ENCODE data around the gene CISD1. TPM values are rescaled to one million over a fixed set of nuclear protein-coding genes. Genes with fewer than 3 reads are reported as not detected.

The CISD1 gene
- total and polyA plus RNA-seq, 9 of the 15 experiments (the other 6 are each of a cell fraction or from before 2014, with no cell fraction given), result 35.8 to 342 (median 118) TPM

DNA sequence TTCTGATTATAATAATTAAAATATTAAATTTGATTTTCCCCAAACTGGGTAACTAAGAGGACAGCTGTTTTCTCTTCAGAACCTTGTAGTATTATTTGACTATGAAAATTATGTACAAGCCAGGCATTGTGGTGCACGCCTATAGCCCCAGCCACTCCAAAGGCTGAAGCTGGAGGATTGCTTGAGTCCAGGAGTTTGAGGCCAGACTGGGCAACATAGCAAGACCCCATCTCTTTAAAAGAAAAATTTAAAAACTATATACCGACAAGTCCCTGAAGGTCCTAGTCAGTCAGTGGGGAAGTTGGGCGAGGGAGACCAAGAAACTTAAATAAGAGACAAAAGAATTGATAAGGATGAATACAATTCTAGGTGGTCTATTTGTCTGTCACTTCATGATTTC lies 38.7 kb downstream of the CISD1 start:
- WGBS (ENCODE audit: insufficient coverage, low coverage, missing lambda C conversion rate), result 1% methylated on average over 3 of the region's 3 CpGs
- Histone ChIP-seq H3K9ac (ENCODE audit: insufficient read depth in 1 of 2, low read depth in 2 of 2, low read length in 2 of 2) (no peak overlapping the region), H3K27ac (ENCODE audit: extremely low read depth, low read depth, low read length) (no peak overlapping the region), H3K79me2 (ENCODE audit: control insufficient read depth, insufficient read depth, low read length) (no peaks in the 10 kb centered on the region), H3K9me1 (ENCODE audit: control insufficient read depth, insufficient read depth, low read length) (no peaks in the 10 kb centered on the region), H3K27me3 (ENCODE audit: control insufficient read depth in 2 of 2, insufficient read depth in 2 of 2, low read length in 2 of 2) (peaks cover 4 to 8% of the 10 kb centered on the region in 2 experiments; a peak in 4 of 5 replicates), H3K4me3 (no peak overlapping the region), H3K4me1 (replicated peaks in 1 of 2; ENCODE audit: control insufficient read depth in 2 of 2, insufficient read depth in 2 of 2, low read length in 2 of 2) (no peaks in the 10 kb centered on the region), H4K20me1 (replicated peaks; ENCODE audit: control insufficient read depth, insufficient read depth, low read length) (no peaks in the 10 kb centered on the region), H3K36me3 (ENCODE audit: control insufficient read depth, insufficient read depth, low read length) (no peaks in the 10 kb centered on the region), H3K4me2 (ENCODE audit: insufficient read depth, low read length) (no peak overlapping the region), H3K9me3 (replicated peaks; ENCODE audit: control insufficient read depth, insufficient read depth, low read depth, low read length) (no peaks in the 10 kb centered on the region), H2AFZ (ENCODE audit: low read depth, low read length) (no peak overlapping the region)
- intact Hi-C loops (cut with micrococcal nuclease), result no loop called here
- ChIA-PET POLR2A (no interaction called here), CTCF (ENCODE audit: low intra/inter-chr PET ratio) (no interaction called here)
- DNase-seq (ENCODE audit: extremely low read depth in 1 of 4, low spot score in 3 of 4), result no peak
- no peak for FAIRE-seq
- in situ Hi-C loops (cut with MboI), result no loop called here
- TF ChIP-seq MGA (IDR thresholded peaks at IDR 0.05), result no peak
- TF ChIP-seq ZNF121 (CRISPR knock-in tag; conservative IDR thresholded peaks at IDR 0.05), result peak; percentile 77
- peak; percentile 51 for TF ChIP-seq RBM25 (IDR thresholded peaks at IDR 0.05; ENCODE audit: low read depth, low read length, severe bottlenecking)
- TF ChIP-seq SMAD2 (IDR thresholded peaks at IDR 0.05; ENCODE audit: low read depth, low read length), result no peak
- no peak for TF ChIP-seq HDGF (IDR thresholded peaks at IDR 0.05)
- TF ChIP-seq ESRRB (CRISPR knock-in tag; IDR thresholded peaks at IDR 0.05; ENCODE audit: borderline replicate concordance), result no peak
- no peak for TF ChIP-seq ZZZ3 (IDR thresholded peaks at IDR 0.05)
- BruUV-seq (replicated peaks), result no TSS peak
- ATAC-seq, result no peak
